ENCODE data around the gene DOCK1. TPM values are rescaled to one million over a fixed set of nuclear protein-coding genes. Genes with fewer than 3 reads are reported as not detected.

DOCK1 gene
- total RNA-seq, 2 donors from 2014 or later = 46.4 to 49.0 TPM

GRCh38 chr10:127498087-127498486 lies 592.9 kb downstream of the DOCK1 start:
- Histone ChIP-seq H3K36me3 (no peaks in the 10 kb centered on the region), H3K9me3 (no peaks in the 10 kb centered on the region), H3K4me1 (no peaks in the 10 kb centered on the region), H3K27me3 (no peaks in the 10 kb centered on the region), H3K27ac (no peak overlapping the region), H3K9ac (ENCODE audit: low read depth in 2 of 2, low read length in 2 of 2) (no peak overlapping the region), H3K4me3 (no peak overlapping the region)
- TF ChIP-seq CTCF (IDR thresholded peaks at IDR 0.05) = no peak
- intact Hi-C loops (cut with DNase I) = no loop called here
- no peak for DNase-seq

GRCh38 chr10:127500127-127500526 lies 594.9 kb downstream of the DOCK1 start:
- Histone ChIP-seq H3K27ac (no peak overlapping the region), H3K27me3 (no peaks in the 10 kb centered on the region)

More at GRCh38 chr10:127500127-127500526, 594.9 kb downstream of the DOCK1 start:
- H3K36me3 ChIP-seq = no peaks in the 10 kb centered on the region
- no peak for DNase-seq
- intact Hi-C loops (cut with DNase I) = no loop called here
- no peaks in the 10 kb centered on the region for H3K9me3 ChIP-seq
- H3K4me1 ChIP-seq = no peaks in the 10 kb centered on the region
- no peak overlapping the region for H3K9ac ChIP-seq (ENCODE audit: low read depth in 2 of 2, low read length in 2 of 2)
- no peak overlapping the region for H3K4me3 ChIP-seq
- TF ChIP-seq CTCF (IDR thresholded peaks at IDR 0.05) = no peak

Other genes with a start within 250 kb of the DOCK1 start
- not detected for gene C10orf90, start 234.7 kb upstream of the DOCK1 start, total RNA-seq

Measured in colonic mucosa (tissue), 4 donors.